Measurements from ENCODE around the gene CABLES2.

Gene CABLES2

DNA sequence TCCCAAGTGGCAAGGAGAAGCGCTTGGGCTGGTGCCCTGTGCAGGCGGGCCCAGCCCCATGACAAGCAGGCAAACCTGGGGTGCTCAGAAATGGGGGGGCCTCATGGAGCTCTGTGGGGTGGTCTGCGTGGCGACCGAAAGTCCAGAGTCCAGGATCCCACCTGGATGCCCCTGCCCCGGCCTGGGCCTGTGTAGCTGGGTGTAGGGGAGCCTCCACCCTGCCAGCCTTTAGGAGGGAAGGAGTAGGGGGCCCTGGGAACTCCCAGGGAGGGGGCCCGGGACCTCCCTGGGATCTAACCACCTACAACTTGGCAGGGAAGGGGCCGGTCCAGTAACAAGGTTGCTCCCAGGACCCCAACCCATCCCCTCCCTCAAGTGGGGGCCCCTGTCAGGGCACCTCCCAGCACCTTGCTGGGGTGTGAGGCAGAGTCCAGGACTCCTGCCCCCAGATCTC is 35.5 kb downstream of the CABLES2 start:
- no peak for ATAC-seq
- TF ChIP-seq TCF4 (CRISPR knock-in tag; IDR thresholded peaks at IDR 0.05; ENCODE audit: borderline replicate concordance) (no peak), SNAI2 (CRISPR knock-in tag; IDR thresholded peaks at IDR 0.05) (no peak), PPARA (CRISPR knock-in tag; IDR thresholded peaks at IDR 0.05; ENCODE audit: borderline replicate concordance) (no peak), ZFP3 (CRISPR knock-in tag; IDR thresholded peaks at IDR 0.05) (no peak), TOX (CRISPR knock-in tag; IDR thresholded peaks at IDR 0.05; ENCODE audit: borderline replicate concordance) (no peak), ISL1 (CRISPR knock-in tag; IDR thresholded peaks at IDR 0.05) (no peak), CSDC2 (CRISPR knock-in tag; IDR thresholded peaks at IDR 0.05) (no peak), ZC3H10 (CRISPR knock-in tag; IDR thresholded peaks at IDR 0.05) (no peak), ZNF70 (CRISPR knock-in tag; IDR thresholded peaks at IDR 0.05) (no peak), ZNF8 (CRISPR knock-in tag; IDR thresholded peaks at IDR 0.05) (no peak), ZFP30 (CRISPR knock-in tag; IDR thresholded peaks at IDR 0.05) (no peak), ESRRG (CRISPR knock-in tag; IDR thresholded peaks at IDR 0.05) (no peak), ARNTL (CRISPR knock-in tag; IDR thresholded peaks at IDR 0.05; ENCODE audit: borderline replicate concordance, low read depth) (no peak)
- TF ChIP-seq, protein P1, sequence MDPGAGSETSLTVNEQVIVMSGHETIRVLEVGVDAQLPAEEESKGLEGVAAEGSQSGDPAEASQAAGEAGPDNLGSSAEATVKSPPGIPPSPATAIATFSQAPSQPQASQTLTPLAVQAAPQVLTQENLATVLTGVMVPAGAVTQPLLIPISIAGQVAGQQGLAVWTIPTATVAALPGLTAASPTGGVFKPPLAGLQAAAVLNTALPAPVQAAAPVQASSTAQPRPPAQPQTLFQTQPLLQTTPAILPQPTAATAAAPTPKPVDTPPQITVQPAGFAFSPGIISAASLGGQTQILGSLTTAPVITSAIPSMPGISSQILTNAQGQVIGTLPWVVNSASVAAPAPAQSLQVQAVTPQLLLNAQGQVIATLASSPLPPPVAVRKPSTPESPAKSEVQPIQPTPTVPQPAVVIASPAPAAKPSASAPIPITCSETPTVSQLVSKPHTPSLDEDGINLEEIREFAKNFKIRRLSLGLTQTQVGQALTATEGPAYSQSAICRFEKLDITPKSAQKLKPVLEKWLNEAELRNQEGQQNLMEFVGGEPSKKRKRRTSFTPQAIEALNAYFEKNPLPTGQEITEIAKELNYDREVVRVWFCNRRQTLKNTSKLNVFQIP (CRISPR knock-in tag; IDR thresholded peaks at IDR 0.05; ENCODE audit: borderline replicate concordance, low read depth): no peak
- TF ChIP-seq, protein P2, sequence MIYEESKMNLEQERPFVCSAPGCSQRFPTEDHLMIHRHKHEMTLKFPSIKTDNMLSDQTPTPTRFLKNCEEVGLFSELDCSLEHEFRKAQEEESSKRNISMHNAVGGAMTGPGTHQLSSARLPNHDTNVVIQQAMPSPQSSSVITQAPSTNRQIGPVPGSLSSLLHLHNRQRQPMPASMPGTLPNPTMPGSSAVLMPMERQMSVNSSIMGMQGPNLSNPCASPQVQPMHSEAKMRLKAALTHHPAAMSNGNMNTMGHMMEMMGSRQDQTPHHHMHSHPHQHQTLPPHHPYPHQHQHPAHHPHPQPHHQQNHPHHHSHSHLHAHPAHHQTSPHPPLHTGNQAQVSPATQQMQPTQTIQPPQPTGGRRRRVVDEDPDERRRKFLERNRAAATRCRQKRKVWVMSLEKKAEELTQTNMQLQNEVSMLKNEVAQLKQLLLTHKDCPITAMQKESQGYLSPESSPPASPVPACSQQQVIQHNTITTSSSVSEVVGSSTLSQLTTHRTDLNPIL (CRISPR knock-in tag; IDR thresholded peaks at IDR 0.05; ENCODE audit: low read depth): no peak
- TF ChIP-seq, protein P3, sequence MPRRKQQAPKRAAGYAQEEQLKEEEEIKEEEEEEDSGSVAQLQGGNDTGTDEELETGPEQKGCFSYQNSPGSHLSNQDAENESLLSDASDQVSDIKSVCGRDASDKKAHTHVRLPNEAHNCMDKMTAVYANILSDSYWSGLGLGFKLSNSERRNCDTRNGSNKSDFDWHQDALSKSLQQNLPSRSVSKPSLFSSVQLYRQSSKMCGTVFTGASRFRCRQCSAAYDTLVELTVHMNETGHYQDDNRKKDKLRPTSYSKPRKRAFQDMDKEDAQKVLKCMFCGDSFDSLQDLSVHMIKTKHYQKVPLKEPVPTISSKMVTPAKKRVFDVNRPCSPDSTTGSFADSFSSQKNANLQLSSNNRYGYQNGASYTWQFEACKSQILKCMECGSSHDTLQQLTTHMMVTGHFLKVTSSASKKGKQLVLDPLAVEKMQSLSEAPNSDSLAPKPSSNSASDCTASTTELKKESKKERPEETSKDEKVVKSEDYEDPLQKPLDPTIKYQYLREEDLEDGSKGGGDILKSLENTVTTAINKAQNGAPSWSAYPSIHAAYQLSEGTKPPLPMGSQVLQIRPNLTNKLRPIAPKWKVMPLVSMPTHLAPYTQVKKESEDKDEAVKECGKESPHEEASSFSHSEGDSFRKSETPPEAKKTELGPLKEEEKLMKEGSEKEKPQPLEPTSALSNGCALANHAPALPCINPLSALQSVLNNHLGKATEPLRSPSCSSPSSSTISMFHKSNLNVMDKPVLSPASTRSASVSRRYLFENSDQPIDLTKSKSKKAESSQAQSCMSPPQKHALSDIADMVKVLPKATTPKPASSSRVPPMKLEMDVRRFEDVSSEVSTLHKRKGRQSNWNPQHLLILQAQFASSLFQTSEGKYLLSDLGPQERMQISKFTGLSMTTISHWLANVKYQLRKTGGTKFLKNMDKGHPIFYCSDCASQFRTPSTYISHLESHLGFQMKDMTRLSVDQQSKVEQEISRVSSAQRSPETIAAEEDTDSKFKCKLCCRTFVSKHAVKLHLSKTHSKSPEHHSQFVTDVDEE (CRISPR knock-in tag; IDR thresholded peaks at IDR 0.05): no peak

DNA sequence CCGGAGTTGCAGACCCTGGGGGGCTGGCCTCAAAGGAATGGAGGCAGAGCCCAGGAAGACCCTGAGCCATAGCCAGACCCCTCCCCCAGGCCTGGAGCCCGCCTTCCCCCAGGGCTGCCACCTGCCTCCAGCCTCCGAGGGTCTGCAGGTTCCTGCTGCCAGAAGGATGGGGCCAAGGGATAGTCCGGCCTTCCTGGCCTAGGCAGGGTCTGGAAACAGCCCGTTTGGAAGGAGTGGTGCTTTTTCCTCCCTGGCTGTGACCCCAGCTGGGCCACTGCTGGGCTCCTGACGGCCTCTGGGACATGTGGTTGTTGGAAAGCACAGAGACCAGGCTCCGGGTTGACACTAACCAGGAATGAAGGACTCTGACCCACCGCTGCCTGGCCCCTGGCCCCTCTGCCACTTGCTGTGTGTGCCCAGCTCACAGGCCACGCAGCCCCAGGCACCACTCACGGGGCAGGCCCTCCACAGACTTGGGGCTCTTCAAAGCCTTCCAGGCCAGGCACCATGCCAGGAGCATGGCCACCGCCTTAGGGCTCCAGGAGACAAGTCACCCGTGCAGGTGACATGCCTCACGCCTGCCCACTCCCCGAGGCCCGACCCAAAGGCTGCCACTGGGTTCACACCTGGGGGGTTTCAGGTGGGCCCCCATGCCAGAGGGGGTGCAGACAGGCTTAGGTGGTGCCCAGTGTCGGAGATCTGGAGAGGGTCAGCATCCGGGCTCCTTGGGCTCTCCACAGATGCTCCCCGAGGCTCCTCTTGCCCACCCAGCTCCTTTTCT is 36.1 kb downstream of the CABLES2 start:
- no peak for ATAC-seq
- TF ChIP-seq OSR1 (CRISPR knock-in tag; IDR thresholded peaks at IDR 0.05) (no peak), ZNF8 (CRISPR knock-in tag; IDR thresholded peaks at IDR 0.05) (no peak), GLIS3 (CRISPR knock-in tag; IDR thresholded peaks at IDR 0.05) (no peak), ARNTL (CRISPR knock-in tag; IDR thresholded peaks at IDR 0.05; ENCODE audit: borderline replicate concordance, low read depth) (no peak), ISL1 (CRISPR knock-in tag; IDR thresholded peaks at IDR 0.05) (no peak), TOX (CRISPR knock-in tag; IDR thresholded peaks at IDR 0.05; ENCODE audit: borderline replicate concordance) (no peak), ZFP30 (CRISPR knock-in tag; IDR thresholded peaks at IDR 0.05) (no peak), ZC3H10 (CRISPR knock-in tag; IDR thresholded peaks at IDR 0.05) (no peak), ESRRG (CRISPR knock-in tag; IDR thresholded peaks at IDR 0.05) (no peak), ZFP3 (CRISPR knock-in tag; IDR thresholded peaks at IDR 0.05) (no peak), SNAI2 (CRISPR knock-in tag; IDR thresholded peaks at IDR 0.05) (no peak)
- TF ChIP-seq, protein P1 (CRISPR knock-in tag; IDR thresholded peaks at IDR 0.05; ENCODE audit: borderline replicate concordance, low read depth): no peak
- TF ChIP-seq, protein P2 (CRISPR knock-in tag; IDR thresholded peaks at IDR 0.05; ENCODE audit: low read depth): no peak
- TF ChIP-seq, protein P3 (CRISPR knock-in tag; IDR thresholded peaks at IDR 0.05): no peak
- TF ChIP-seq, protein P4, sequence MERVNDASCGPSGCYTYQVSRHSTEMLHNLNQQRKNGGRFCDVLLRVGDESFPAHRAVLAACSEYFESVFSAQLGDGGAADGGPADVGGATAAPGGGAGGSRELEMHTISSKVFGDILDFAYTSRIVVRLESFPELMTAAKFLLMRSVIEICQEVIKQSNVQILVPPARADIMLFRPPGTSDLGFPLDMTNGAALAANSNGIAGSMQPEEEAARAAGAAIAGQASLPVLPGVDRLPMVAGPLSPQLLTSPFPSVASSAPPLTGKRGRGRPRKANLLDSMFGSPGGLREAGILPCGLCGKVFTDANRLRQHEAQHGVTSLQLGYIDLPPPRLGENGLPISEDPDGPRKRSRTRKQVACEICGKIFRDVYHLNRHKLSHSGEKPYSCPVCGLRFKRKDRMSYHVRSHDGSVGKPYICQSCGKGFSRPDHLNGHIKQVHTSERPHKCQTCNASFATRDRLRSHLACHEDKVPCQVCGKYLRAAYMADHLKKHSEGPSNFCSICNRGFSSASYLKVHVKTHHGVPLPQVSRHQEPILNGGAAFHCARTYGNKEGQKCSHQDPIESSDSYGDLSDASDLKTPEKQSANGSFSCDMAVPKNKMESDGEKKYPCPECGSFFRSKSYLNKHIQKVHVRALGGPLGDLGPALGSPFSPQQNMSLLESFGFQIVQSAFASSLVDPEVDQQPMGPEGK (CRISPR knock-in tag; IDR thresholded peaks at IDR 0.05; ENCODE audit: borderline replicate concordance): no peak
- TF ChIP-seq, protein P5, sequence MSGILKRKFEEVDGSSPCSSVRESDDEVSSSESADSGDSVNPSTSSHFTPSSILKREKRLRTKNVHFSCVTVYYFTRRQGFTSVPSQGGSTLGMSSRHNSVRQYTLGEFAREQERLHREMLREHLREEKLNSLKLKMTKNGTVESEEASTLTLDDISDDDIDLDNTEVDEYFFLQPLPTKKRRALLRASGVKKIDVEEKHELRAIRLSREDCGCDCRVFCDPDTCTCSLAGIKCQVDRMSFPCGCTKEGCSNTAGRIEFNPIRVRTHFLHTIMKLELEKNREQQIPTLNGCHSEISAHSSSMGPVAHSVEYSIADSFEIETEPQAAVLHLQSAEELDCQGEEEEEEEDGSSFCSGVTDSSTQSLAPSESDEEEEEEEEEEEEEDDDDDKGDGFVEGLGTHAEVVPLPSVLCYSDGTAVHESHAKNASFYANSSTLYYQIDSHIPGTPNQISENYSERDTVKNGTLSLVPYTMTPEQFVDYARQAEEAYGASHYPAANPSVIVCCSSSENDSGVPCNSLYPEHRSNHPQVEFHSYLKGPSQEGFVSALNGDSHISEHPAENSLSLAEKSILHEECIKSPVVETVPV (CRISPR knock-in tag; IDR thresholded peaks at IDR 0.05): no peak

Measured in SK-N-SH treated with all-trans-retinoic acid at 6 μM for 48 hours (cell line).